Measurements from ENCODE around the gene CBX2. TPM values are rescaled to one million over a fixed set of nuclear protein-coding genes. Genes with fewer than 3 reads are reported as not detected.
A peak's percentile ranks its signal among the peaks of the same experiment; 100 is the strongest.

CBX2 gene
- polyA plus RNA-seq, 2 of the 4 experiments (the other 2 are of a cell fraction) = 7.4 to 16.4 TPM

DNA sequence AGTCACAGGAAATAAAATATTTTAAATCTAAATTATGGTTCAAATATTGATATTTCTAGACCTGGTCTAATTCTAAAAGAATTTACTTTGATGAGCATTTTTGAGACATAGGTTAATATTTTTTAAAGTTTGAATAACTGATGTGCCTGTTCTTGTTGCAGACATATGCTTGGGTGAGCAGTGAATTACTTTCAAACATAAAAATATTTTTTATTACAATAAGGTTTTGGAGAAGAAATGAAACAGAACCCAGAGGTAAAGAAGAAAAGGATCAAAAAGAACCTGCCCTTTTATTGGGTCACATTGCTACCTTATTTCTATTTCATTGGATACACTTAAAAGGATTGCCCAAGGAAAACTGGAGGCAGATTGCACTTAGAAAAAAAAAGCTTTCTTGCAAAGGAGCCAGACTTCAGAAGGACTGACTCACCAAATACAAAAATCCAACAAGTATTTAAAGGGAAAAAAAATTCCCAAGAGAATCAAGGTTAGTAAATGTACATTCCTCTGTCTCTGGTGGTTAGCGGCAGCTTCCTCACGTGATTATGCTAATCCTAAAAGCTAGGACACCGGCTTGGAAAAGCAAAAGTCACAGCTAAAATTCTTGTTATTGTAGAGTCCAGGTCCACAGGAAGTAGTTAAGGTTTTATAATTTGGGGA is 28.7 kb upstream of the CBX2 start:
- POLR2A ChIA-PET = interaction anchor here (0.7 kb wide), 1 partner anchor 48 kb away, joined by 4 read pairs; the partner anchor contains the start of gene CBX8
- H3K4me1 ChIP-seq = peaks cover 34% of the 10 kb centered on the region
- no peak for ATAC-seq
- peak in 1 of 2 experiments; percentile 30 for DNase-seq (ENCODE audit: low read depth in 1 of 2, low spot score in 1 of 2)
- H3K4me2 ChIP-seq = peak overlapping the region; percentile 14; the same call in 2 of the 3 replicates
- FAIRE-seq = peak; percentile 28
- CTCF ChIA-PET = interaction anchor here (0.8 to 1.5 kb wide), 11 partner anchors 8 to 100 kb away, joined by 3 to 7 read pairs (median 3); no protein-coding TSS in a partner anchor
- no peaks in the 10 kb centered on the region for H3K9me3 ChIP-seq
- 0 out of 6 replicates have a peak overlapping the region, but pooled peaks of 1 of the 2 experiments have one; percentile 4 for H3K27ac ChIP-seq
- WGBS (ENCODE audit: missing lambda C conversion rate) = 47% methylated on average over 3 of the region's 3 CpGs
- TF ChIP-seq SREBF2 (IDR thresholded peaks at IDR 0.05) (no peak), NFE2L2 (conservative IDR thresholded peaks at IDR 0.05; ENCODE audit: low read length) (no peak), RARB (CRISPR knock-in tag; IDR thresholded peaks at IDR 0.05) (no peak), HOXA7 (CRISPR knock-in tag; IDR thresholded peaks at IDR 0.05) (no peak), TP53 (CRISPR knock-in tag; IDR thresholded peaks at IDR 0.05) (no peak), ZFP36 (IDR thresholded peaks at IDR 0.05; ENCODE audit: borderline replicate concordance, partially characterized antibody) (no peak), RNF2 (IDR thresholded peaks at IDR 0.05; ENCODE audit: borderline replicate concordance, low read depth) (no peak), POLR2A (IDR thresholded peaks at IDR 0.05; ENCODE audit: low read length) (no peak), CBX8 (IDR thresholded peaks at IDR 0.05) (no peak), KDM1A (IDR thresholded peaks at IDR 0.05; ENCODE audit: low read depth) (no peak), EHMT2 (IDR thresholded peaks at IDR 0.05; ENCODE audit: low read depth) (no peak), FOSB (CRISPR knock-in tag; IDR thresholded peaks at IDR 0.05) (no peak), RCOR1 (IDR thresholded peaks at IDR 0.05; ENCODE audit: low read depth, low read length) (no peak)
- TF ChIP-seq, protein P1, sequence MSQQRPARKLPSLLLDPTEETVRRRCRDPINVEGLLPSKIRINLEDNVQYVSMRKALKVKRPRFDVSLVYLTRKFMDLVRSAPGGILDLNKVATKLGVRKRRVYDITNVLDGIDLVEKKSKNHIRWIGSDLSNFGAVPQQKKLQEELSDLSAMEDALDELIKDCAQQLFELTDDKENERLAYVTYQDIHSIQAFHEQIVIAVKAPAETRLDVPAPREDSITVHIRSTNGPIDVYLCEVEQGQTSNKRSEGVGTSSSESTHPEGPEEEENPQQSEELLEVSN (IDR thresholded peaks at IDR 0.05; ENCODE audit: borderline replicate concordance, low read depth) = no peak
- H3K4me3 ChIP-seq = no peak overlapping the region

DNA sequence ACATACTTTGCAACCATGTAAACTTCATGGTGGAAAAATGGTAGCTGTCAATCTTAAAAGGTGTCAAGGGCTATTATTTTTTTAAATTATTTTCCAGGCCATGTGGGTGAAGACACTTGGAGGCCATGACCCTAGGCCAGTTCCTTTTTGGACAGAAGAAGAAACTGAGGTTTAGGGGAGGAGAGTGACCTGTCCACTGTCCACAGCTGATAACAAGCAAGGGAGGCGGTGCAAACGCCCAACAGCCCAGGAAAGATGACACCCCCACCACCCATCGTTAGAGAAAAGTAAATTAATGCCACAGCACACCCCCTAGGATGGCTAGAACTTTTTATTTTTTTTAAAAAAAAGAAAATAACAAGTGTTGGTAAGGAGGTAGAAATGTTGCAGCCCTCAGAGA is 28.0 kb upstream of the CBX2 start:
- DNase-seq (ENCODE audit: low read depth in 1 of 2, low spot score in 1 of 2) (no peak), ATAC-seq (no peak), FAIRE-seq (no peak)
- H3K27ac ChIP-seq = no peak overlapping the region
- ChIA-PET CTCF (interaction anchor here (0.9 to 1.5 kb wide), 11 partner anchors 9 to 164 kb away, joined by 3 to 7 read pairs (median 4); no protein-coding TSS in a partner anchor), POLR2A (interaction anchor here (0.7 kb wide), 1 partner anchor 47 kb away, joined by 4 read pairs; the partner anchor contains the start of gene CBX8)
- no peak overlapping the region for H3K4me3 ChIP-seq
- H3K9me3 ChIP-seq = no peaks in the 10 kb centered on the region
- TF ChIP-seq CTCF (IDR thresholded peaks at IDR 0.05) (no peak), RARB (CRISPR knock-in tag; IDR thresholded peaks at IDR 0.05) (no peak), HMGXB4 (CRISPR knock-in tag; IDR thresholded peaks at IDR 0.05; ENCODE audit: borderline replicate concordance) (no peak), MYC (IDR thresholded peaks at IDR 0.05; ENCODE audit: borderline replicate concordance, low read length) (no peak)
- TF ChIP-seq, protein P1 (IDR thresholded peaks at IDR 0.05; ENCODE audit: borderline replicate concordance, low read depth) = no peak
- 61% methylated on average over 3 of the region's 3 CpGs for WGBS (ENCODE audit: missing lambda C conversion rate)
- peaks cover 34% of the 10 kb centered on the region for H3K4me1 ChIP-seq
- peak overlapping the region; percentile 14; the same call in 2 of the 3 replicates for H3K4me2 ChIP-seq
